Measurements from ENCODE around the gene GIMAP2. TPM values are rescaled to one million over a fixed set of nuclear protein-coding genes. Genes with fewer than 3 reads are reported as not detected.
"Not testable (repeated sequence)": the region's sequence is repeated elsewhere in the genome, so short reads cannot be mapped to it uniquely, and the experiment has no call there.

Gene GIMAP2
- total and polyA plus RNA-seq, 10 donors = 33.9 to 126 (median 74.3) TPM

DNA sequence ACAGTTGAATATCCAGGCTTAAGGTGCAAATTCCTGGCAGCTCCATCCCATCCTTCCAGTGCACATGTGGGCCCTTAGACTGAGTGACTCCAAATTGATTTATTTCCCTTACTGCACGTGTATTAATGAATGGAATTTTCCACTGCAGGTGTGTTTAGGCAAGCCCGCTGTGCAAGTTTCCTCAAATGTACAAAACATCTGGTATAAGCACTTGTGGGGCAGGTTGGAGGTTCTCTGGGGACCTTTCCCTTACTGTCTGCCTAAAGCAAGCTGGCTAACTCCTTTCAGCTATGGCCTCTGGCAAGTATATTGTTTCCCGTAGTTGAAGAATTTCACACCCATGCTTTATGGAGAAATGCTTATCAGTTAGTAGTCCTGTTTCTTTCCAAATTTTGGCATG lies 28.0 kb upstream of the GIMAP2 start:
- H3K36me3 ChIP-seq = no peaks in the 10 kb centered on the region
- H3K27ac ChIP-seq = no peak overlapping the region
- H3K9me3 ChIP-seq = peaks cover 0 to 16% (median 10%) of the 10 kb centered on the region in 8 donors
- H3K4me3 ChIP-seq = no peak overlapping the region
- intact Hi-C loops (cut with DNase I; ENCODE audit: low total_unique reads) = no loop called here
- WGBS, 5 donors = 57 to 90% (median 83%) methylated on average over 3 of the region's 3 CpGs
- H3K4me1 ChIP-seq = peaks cover 0 to 8% (median 0%) of the 10 kb centered on the region in 6 donors
- H3K27me3 ChIP-seq (replicated peaks in 1 of 7) = no peaks in the 10 kb centered on the region
- TF ChIP-seq POLR2AphosphoS5 (IDR thresholded peaks at IDR 0.05) (no peak), POLR2A (IDR thresholded peaks at IDR 0.05) (no peak)
- TF ChIP-seq, protein P1, sequence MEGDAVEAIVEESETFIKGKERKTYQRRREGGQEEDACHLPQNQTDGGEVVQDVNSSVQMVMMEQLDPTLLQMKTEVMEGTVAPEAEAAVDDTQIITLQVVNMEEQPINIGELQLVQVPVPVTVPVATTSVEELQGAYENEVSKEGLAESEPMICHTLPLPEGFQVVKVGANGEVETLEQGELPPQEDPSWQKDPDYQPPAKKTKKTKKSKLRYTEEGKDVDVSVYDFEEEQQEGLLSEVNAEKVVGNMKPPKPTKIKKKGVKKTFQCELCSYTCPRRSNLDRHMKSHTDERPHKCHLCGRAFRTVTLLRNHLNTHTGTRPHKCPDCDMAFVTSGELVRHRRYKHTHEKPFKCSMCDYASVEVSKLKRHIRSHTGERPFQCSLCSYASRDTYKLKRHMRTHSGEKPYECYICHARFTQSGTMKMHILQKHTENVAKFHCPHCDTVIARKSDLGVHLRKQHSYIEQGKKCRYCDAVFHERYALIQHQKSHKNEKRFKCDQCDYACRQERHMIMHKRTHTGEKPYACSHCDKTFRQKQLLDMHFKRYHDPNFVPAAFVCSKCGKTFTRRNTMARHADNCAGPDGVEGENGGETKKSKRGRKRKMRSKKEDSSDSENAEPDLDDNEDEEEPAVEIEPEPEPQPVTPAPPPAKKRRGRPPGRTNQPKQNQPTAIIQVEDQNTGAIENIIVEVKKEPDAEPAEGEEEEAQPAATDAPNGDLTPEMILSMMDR (IDR thresholded peaks at IDR 0.05 in 8 of 11, conservative IDR thresholded peaks at IDR 0.05 in 3 of 11) = no peak
- no peak for DNase-seq

DNA sequence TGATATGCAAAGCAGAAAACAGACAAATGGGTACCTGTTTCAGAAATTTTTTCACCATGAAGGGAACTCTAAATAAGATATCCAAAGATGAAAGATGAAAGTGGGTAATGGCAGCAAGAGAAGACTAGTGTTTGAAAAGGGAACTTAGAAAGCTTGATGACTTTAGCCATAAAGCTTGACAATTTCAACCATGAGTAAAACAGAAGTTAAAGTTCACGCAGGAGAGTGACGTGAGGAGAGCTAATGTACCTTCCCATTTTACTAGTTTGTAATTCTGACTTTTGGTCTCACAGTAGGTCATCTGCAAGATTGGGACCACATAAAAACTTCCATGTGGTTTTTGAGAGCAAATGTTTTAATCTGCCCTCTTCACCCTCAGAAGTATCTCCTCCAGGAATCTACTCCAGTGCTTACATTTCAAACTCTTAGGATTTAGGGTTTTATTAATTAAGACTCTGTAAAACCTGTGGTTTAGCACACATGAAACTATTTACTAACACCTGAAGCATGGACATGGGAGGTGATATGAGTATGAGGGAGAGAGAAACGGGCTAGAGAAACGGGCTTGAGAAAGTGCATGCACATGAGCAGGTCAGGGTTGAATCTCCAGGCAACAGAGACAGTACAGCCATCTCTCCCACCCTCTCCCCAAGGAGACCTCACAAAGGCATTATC lies 24.4 kb upstream of the GIMAP2 start:
- H3K4me1 ChIP-seq = peaks cover under 1 to 43% (median 29%) of the 10 kb centered on the region in 6 donors

GRCh38 chr7:150662821-150663220 lies 22.7 kb upstream of the GIMAP2 start:
- H3K36me3 ChIP-seq; intact Hi-C loops (cut with DNase I; ENCODE audit: low total_unique reads): not testable (repeated sequence)

More for the DNA sequence above, 24.4 kb upstream of the GIMAP2 start:
- Histone ChIP-seq H3K36me3 (no peaks in the 10 kb centered on the region), H3K9me3 (peaks cover 0 to 16% (median 10%) of the 10 kb centered on the region in 8 donors), H3K27me3 (replicated peaks in 1 of 7) (no peaks in the 10 kb centered on the region), H3K4me3 (no peak overlapping the region), H3K27ac (peak overlapping the region in 1 of 8 donors; percentile 45)
- DNase-seq = no peak
- intact Hi-C loops (cut with DNase I; ENCODE audit: low total_unique reads) = no loop called here
- WGBS, 5 donors = 77 to 86% (median 79%) methylated on average over 4 of the region's 4 CpGs
- TF ChIP-seq POLR2AphosphoS5 (IDR thresholded peaks at IDR 0.05) (no peak), POLR2A (IDR thresholded peaks at IDR 0.05) (no peak)
- TF ChIP-seq, protein P1 (IDR thresholded peaks at IDR 0.05 in 8 of 11, conservative IDR thresholded peaks at IDR 0.05 in 3 of 11) = no peak

GRCh38 chr7:150663802-150664494 lies 21.6 kb upstream of the GIMAP2 start:
- Histone ChIP-seq H3K36me3 (no peaks in the 10 kb centered on the region), H3K4me3 (peak overlapping the region in 1 of 8 donors; percentile 21), H3K4me1 (peaks cover 6 to 72% (median 56%) of the 10 kb centered on the region in 6 donors), H3K27me3 (replicated peaks in 1 of 7) (no peaks in the 10 kb centered on the region), H3K9me3 (peaks cover 0 to 4% (median 0%) of the 10 kb centered on the region in 8 donors), H3K27ac (peak overlapping the region; percentile 36 to 91 (median 76))
- 69 to 80% (median 75%) methylated on average over 4 of the region's 4 CpGs for WGBS, 5 donors
- TF ChIP-seq POLR2AphosphoS5 (IDR thresholded peaks at IDR 0.05) = peak in 1 of 3 donors; percentile 77
- no peak for TF ChIP-seq POLR2A (IDR thresholded peaks at IDR 0.05)
- no peak for DNase-seq
- intact Hi-C loops (cut with DNase I; ENCODE audit: low total_unique reads) = no loop called here

More at GRCh38 chr7:150662821-150663220, 22.7 kb upstream of the GIMAP2 start:
- Histone ChIP-seq H3K27ac (peak overlapping the region in 3 of 8 donors; percentile 79 to 91 (median 83)), H3K4me1 (peaks cover 6 to 61% (median 46%) of the 10 kb centered on the region in 6 donors)
- DNase-seq; H3K9me3 ChIP-seq; H3K27me3 ChIP-seq (replicated peaks in 1 of 7); H3K4me3 ChIP-seq: not testable (repeated sequence)
